ENCODE results near the gene ZNF736. TPM values are rescaled to one million over a fixed set of nuclear protein-coding genes. Genes with fewer than 3 reads are reported as not detected.

ZNF736 gene
- total RNA-seq = 2.0 and 12.5 TPM in 2 replicates

GRCh38 chr7:64313740-64314491, at the start of gene ZNF736:
Gene ZNF736, plus strand, starts transcription at chr7:64313961. Its CDS starts 190 bp downstream, at chr7:64314151.

Other genes with a start within 250 kb of the ZNF736 start
- not detected in 2 replicates for gene ZNF735, start 106.8 kb upstream of the ZNF736 start, total RNA-seq
- gene ZNF679, start 85.5 kb upstream of the ZNF736 start, total RNA-seq = not detected in 2 replicates
- 8.8 and 11.7 TPM in 2 replicates for gene ZNF680, start 249.1 kb downstream of the ZNF736 start, total RNA-seq

Data from pericardium fibroblast (primary cell).